Liver (tissue), 9 donors: ENCODE data around the gene AIG1. TPM values are rescaled to one million over a fixed set of nuclear protein-coding genes. Genes with fewer than 3 reads are reported as not detected.

ENCODE experiments used
- DNase-seq: peaks from one replicate; pipeline ENCODE4 v3.0.0-alpha.2; 2017; ENCODE audit warnings: low spot score
- H3K27ac ChIP-seq, 2 donors: one replicate each; pipeline ENCODE4 v1.7.0; 2013; ENCODE audit warnings: inconsistent platforms in 2 of 2, low read length in 2 of 2, control low read depth in 1 of 2, low read depth in 1 of 2, mild to moderate bottlenecking in 1 of 2
- H3K27me3 ChIP-seq, 4 donors: one replicate each; pipeline versions ENCODE4 v1.6.1 to v1.7.0; 2013; ENCODE audit warnings: low read length in 3 of 4, inconsistent platforms in 1 of 4, mild to moderate bottlenecking in 1 of 4, moderate library complexity in 1 of 4; ENCODE audit not compliant: control insufficient read depth in 4 of 4, insufficient read depth in 4 of 4
- H3K36me3 ChIP-seq, 4 donors: one replicate each; pipeline versions ENCODE4 v1.6.1 to v1.7.0; 2013; ENCODE audit warnings: low read length in 3 of 4, mild to moderate bottlenecking in 3 of 4, low read depth in 1 of 4, moderate library complexity in 1 of 4; ENCODE audit not compliant: control insufficient read depth in 4 of 4, insufficient read depth in 3 of 4
- H3K4me1 ChIP-seq, 4 donors: one replicate each; pipeline versions ENCODE4 v1.6.1 to v1.7.0; 2013; ENCODE audit warnings: low read length in 3 of 4, mild to moderate bottlenecking in 3 of 4, moderate library complexity in 1 of 4; ENCODE audit not compliant: control insufficient read depth in 4 of 4, insufficient read depth in 4 of 4
- H3K4me3 ChIP-seq, 3 donors: one replicate each; pipeline versions ENCODE4 v1.6.1 to v1.7.0; 2013; ENCODE audit warnings: low read length in 3 of 3, control low read depth in 1 of 3, low read depth in 1 of 3, mild to moderate bottlenecking in 1 of 3
- H3K9ac ChIP-seq, 2 donors: one replicate each; pipeline ENCODE4 v1.7.0; 2013; ENCODE audit warnings: low read length in 2 of 2, mild to moderate bottlenecking in 2 of 2, moderate library complexity in 2 of 2, control low read depth in 1 of 2, low read depth in 1 of 2
- H3K9me3 ChIP-seq, 4 donors: one replicate each; pipeline versions ENCODE4 v1.6.1 to v1.7.0; 2013; ENCODE audit warnings: low read length in 3 of 4; ENCODE audit not compliant: control insufficient read depth in 4 of 4
- EGR1 ChIP-seq, 2 donors: IDR thresholded peaks; 2 replicates each; pipeline ENCODE4 v1.6.1; 2016 to 2018; ENCODE audit warnings: antibody characterized with exemption in 2 of 2, low read depth in 2 of 2
- FOXA1 ChIP-seq: IDR thresholded peaks from 2 replicates; pipeline ENCODE4 v1.6.1; 2016; ENCODE audit warnings: antibody characterized with exemption
- FOXA2 ChIP-seq: IDR thresholded peaks from 2 replicates; pipeline ENCODE4 v1.6.1; 2016; ENCODE audit warnings: antibody characterized with exemption
- GABPA ChIP-seq, 2 donors: IDR thresholded peaks in 1 of 2; conservative IDR thresholded peaks in 1 of 2; 2 replicates each; pipeline ENCODE4 v1.6.1; 2016; ENCODE audit warnings: antibody characterized with exemption in 2 of 2, mild to moderate bottlenecking in 1 of 2, moderate library complexity in 1 of 2
- HNF4A ChIP-seq, 2 donors: conservative IDR thresholded peaks; 2 replicates each; pipeline ENCODE4 v1.6.1; 2016; ENCODE audit warnings: antibody characterized with exemption in 2 of 2, mild to moderate bottlenecking in 2 of 2
- HNF4G ChIP-seq: IDR thresholded peaks from 2 replicates; pipeline ENCODE4 v1.6.1; 2016; ENCODE audit warnings: antibody characterized with exemption
- MAX ChIP-seq: IDR thresholded peaks from 2 replicates; pipeline ENCODE4 v1.6.1; 2016; ENCODE audit warnings: antibody characterized with exemption
- NR2F2 ChIP-seq: IDR thresholded peaks from 2 replicates; pipeline ENCODE4 v1.6.1; 2016; ENCODE audit warnings: antibody characterized with exemption
- RAD21 ChIP-seq, 2 donors: IDR thresholded peaks; 2 replicates each; pipeline ENCODE4 v1.6.1; 2016; ENCODE audit warnings: antibody characterized with exemption in 2 of 2, mild to moderate bottlenecking in 2 of 2
- RXRA ChIP-seq, 2 donors: IDR thresholded peaks; 2 replicates each; pipeline ENCODE4 v1.6.1; 2017 to 2018; ENCODE audit warnings: antibody characterized with exemption in 2 of 2, mild to moderate bottlenecking in 1 of 2
- SP1 ChIP-seq: IDR thresholded peaks from 2 replicates; pipeline ENCODE4 v1.6.1; 2018; ENCODE audit warnings: antibody characterized with exemption, mild to moderate bottlenecking
- TAF1 ChIP-seq: conservative IDR thresholded peaks from 2 replicates; pipeline ENCODE4 v1.6.1; 2016; ENCODE audit warnings: antibody characterized with exemption, mild to moderate bottlenecking
- YY1 ChIP-seq: IDR thresholded peaks from 2 replicates; pipeline ENCODE4 v1.6.1; 2016; ENCODE audit warnings: antibody characterized with exemption, mild to moderate bottlenecking
- ZBTB33 ChIP-seq: IDR thresholded peaks from 2 replicates; pipeline ENCODE4 v1.6.1; 2016; ENCODE audit warnings: antibody characterized with exemption
- WGBS: extraction: QIAGEN DNeasy Blood & Tissue Kit; methylation state at CpG from one replicate; pipeline ENCODE4 v1.1.7; 2013; 5-methylcytosine and 5-hydroxymethylcytosine counted together
- polyA plus RNA-seq, 2 donors: library from polyadenylated mRNA; stranded (reverse) in 1 of 2; unstranded in 1 of 2; fragments of 200-250 nt in 1 of 2; fragments of >200 nt in 1 of 2; fragmentation: Nextera tagmentation in 1 of 2; extraction: Ambion mirVana in 1 of 2; gene quantifications; one replicate each; pipeline versions ENCODE4 v1.2.1 to v1.2.3, GENCODE V29; 2013 to 2015
- total RNA-seq, 2 donors: library from RNA; depleted of rRNA; stranded (reverse); fragments of >200 nt; gene quantifications; one replicate each; pipeline ENCODE4 v1.2.3, GENCODE V29; 2014
- TF ChIP-seq, protein P1 (sequence below): IDR thresholded peaks from 2 replicates; pipeline ENCODE4 v1.6.1; 2016; ENCODE audit warnings: antibody characterized with exemption
- TF ChIP-seq, protein P2 (sequence below): IDR thresholded peaks from 2 replicates; pipeline ENCODE4 v1.6.1; 2016; ENCODE audit warnings: antibody characterized with exemption, mild to moderate bottlenecking
- TF ChIP-seq, protein P3 (sequence below): fragments of 150-350 bp; IDR thresholded peaks from 2 replicates; pipeline ENCODE4 v1.5.1; 2017; ENCODE audit warnings: improper control_type of control experiment, low read depth, low read length; ENCODE audit not compliant: missing input control
- donor health status: healthy.
- donor health status: healthy.
- donor health status: healthy.
- donor health status: healthy.
- donor health status: healthy.

AIG1 gene
- total and polyA plus RNA-seq, 4 donors, result 74.8 to 169 (median 121) TPM

GRCh38 chr6:143197377-143197776 lies 136.7 kb downstream of the AIG1 start:
- Histone ChIP-seq H3K36me3 (peaks cover 0 to 4% (median 3%) of the 10 kb centered on the region in 4 donors), H3K27me3 (no peaks in the 10 kb centered on the region), H3K9ac (no peak overlapping the region), H3K9me3 (no peaks in the 10 kb centered on the region), H3K27ac (no peak overlapping the region), H3K4me1 (no peaks in the 10 kb centered on the region), H3K4me3 (no peak overlapping the region)
- DNase-seq, result no peak
- TF ChIP-seq MAX (no peak), HNF4G (no peak), TAF1 (no peak), RXRA (IDR thresholded peaks at IDR 0.05) (no peak), RAD21 (IDR thresholded peaks at IDR 0.05) (no peak), ZBTB33 (no peak)
- TF ChIP-seq, protein P1, sequence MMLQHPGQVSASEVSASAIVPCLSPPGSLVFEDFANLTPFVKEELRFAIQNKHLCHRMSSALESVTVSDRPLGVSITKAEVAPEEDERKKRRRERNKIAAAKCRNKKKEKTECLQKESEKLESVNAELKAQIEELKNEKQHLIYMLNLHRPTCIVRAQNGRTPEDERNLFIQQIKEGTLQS, result no peak
- TF ChIP-seq, protein P2, sequence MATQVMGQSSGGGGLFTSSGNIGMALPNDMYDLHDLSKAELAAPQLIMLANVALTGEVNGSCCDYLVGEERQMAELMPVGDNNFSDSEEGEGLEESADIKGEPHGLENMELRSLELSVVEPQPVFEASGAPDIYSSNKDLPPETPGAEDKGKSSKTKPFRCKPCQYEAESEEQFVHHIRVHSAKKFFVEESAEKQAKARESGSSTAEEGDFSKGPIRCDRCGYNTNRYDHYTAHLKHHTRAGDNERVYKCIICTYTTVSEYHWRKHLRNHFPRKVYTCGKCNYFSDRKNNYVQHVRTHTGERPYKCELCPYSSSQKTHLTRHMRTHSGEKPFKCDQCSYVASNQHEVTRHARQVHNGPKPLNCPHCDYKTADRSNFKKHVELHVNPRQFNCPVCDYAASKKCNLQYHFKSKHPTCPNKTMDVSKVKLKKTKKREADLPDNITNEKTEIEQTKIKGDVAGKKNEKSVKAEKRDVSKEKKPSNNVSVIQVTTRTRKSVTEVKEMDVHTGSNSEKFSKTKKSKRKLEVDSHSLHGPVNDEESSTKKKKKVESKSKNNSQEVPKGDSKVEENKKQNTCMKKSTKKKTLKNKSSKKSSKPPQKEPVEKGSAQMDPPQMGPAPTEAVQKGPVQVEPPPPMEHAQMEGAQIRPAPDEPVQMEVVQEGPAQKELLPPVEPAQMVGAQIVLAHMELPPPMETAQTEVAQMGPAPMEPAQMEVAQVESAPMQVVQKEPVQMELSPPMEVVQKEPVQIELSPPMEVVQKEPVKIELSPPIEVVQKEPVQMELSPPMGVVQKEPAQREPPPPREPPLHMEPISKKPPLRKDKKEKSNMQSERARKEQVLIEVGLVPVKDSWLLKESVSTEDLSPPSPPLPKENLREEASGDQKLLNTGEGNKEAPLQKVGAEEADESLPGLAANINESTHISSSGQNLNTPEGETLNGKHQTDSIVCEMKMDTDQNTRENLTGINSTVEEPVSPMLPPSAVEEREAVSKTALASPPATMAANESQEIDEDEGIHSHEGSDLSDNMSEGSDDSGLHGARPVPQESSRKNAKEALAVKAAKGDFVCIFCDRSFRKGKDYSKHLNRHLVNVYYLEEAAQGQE, result no peak

DNA sequence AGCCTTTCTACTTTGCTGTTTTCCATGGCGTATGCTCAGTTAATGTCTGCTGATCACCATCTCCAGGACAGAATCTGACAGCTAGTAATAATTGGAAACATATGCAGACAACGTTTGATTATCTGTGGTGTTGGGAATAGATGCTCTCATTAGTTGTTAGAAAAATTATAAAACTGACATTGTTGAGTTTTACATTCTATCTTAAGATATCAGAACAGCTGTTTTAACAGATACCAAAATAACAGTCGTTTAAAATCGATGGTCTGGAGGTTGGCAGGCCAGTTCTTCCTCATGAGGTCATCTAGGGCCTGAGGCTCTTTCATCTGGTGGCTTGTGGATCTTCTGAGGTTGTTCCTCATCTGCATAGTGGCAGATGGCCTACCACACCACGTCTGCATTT lies 137.6 kb downstream of the AIG1 start:
- H3K4me1 ChIP-seq, result no peaks in the 10 kb centered on the region
- no peak overlapping the region for H3K4me3 ChIP-seq
- TF ChIP-seq, protein P1, result no peak
- TF ChIP-seq, protein P2, result no peak
- no peak for TF ChIP-seq RXRA (IDR thresholded peaks at IDR 0.05)
- no peak for TF ChIP-seq RAD21 (IDR thresholded peaks at IDR 0.05)
- no peak for TF ChIP-seq SP1
- TF ChIP-seq GABPA (IDR thresholded peaks at IDR 0.05 in 1 of 2, conservative IDR thresholded peaks at IDR 0.05 in 1 of 2), result no peak
- TF ChIP-seq FOXA1, result no peak
- no peak for TF ChIP-seq MAX
- TF ChIP-seq ZBTB33, result no peak
- TF ChIP-seq HNF4G, result no peak
- no peak for TF ChIP-seq NR2F2
- no peak for TF ChIP-seq TAF1
- TF ChIP-seq FOXA2, result no peak
- TF ChIP-seq, protein P3, sequence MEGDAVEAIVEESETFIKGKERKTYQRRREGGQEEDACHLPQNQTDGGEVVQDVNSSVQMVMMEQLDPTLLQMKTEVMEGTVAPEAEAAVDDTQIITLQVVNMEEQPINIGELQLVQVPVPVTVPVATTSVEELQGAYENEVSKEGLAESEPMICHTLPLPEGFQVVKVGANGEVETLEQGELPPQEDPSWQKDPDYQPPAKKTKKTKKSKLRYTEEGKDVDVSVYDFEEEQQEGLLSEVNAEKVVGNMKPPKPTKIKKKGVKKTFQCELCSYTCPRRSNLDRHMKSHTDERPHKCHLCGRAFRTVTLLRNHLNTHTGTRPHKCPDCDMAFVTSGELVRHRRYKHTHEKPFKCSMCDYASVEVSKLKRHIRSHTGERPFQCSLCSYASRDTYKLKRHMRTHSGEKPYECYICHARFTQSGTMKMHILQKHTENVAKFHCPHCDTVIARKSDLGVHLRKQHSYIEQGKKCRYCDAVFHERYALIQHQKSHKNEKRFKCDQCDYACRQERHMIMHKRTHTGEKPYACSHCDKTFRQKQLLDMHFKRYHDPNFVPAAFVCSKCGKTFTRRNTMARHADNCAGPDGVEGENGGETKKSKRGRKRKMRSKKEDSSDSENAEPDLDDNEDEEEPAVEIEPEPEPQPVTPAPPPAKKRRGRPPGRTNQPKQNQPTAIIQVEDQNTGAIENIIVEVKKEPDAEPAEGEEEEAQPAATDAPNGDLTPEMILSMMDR, result no peak
- no peak for TF ChIP-seq EGR1 (IDR thresholded peaks at IDR 0.05; ENCODE audit: low read depth in 2 of 2)
- no peak for TF ChIP-seq HNF4A (conservative IDR thresholded peaks at IDR 0.05)
- TF ChIP-seq YY1, result no peak
- no peaks in the 10 kb centered on the region for H3K9me3 ChIP-seq
- no peak for DNase-seq
- no peak overlapping the region for H3K27ac ChIP-seq
- no peak overlapping the region for H3K9ac ChIP-seq
- peaks cover 0 to 4% (median 3%) of the 10 kb centered on the region in 4 donors for H3K36me3 ChIP-seq
- 82% methylated on average over 5 of the region's 5 CpGs for WGBS
- no peaks in the 10 kb centered on the region for H3K27me3 ChIP-seq
